Measurements from ENCODE around the gene CBLN3.

The CBLN3 gene

DNA sequence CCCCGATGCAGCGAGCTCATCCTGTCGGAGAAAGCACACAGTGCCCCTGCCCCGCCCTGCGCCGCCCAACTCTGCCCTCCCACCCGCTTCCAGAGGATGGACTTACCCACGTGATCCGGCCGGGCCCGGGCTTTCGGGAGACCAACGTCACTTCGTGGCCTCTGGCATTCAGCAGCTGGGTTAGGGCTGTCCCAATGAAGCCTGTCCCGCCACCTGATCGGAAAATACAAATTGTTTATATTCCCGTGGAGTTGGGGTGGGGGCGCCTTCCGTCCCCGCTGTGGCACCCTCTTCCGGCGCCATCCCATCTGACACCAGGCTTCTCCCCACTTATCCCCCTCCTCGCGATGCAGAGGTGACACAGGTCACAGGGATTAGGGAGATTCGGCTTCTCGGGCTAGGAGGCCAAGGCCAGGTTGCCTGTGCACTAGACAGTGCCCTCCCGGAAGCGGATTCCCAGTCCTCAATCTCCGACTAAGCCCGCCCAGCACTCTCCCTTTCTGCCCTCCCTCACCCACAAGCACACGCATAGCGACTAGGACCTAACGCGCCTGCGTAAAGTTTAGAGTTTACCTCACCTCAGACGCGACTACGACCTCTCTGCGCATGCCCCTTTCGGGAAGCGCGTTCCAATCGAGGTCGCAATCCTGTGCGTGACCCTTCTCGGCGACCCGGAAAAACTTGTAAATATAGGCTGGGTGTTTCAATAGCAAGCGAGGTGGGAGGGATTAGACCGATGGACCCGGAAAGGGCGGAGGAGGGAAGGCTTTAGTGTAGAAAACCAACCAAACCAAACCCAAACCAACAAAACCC, 13.0 kb upstream of the CBLN3 start, which contains the start of gene SDR39U1 (continued):
- TF ChIP-seq, protein P1, sequence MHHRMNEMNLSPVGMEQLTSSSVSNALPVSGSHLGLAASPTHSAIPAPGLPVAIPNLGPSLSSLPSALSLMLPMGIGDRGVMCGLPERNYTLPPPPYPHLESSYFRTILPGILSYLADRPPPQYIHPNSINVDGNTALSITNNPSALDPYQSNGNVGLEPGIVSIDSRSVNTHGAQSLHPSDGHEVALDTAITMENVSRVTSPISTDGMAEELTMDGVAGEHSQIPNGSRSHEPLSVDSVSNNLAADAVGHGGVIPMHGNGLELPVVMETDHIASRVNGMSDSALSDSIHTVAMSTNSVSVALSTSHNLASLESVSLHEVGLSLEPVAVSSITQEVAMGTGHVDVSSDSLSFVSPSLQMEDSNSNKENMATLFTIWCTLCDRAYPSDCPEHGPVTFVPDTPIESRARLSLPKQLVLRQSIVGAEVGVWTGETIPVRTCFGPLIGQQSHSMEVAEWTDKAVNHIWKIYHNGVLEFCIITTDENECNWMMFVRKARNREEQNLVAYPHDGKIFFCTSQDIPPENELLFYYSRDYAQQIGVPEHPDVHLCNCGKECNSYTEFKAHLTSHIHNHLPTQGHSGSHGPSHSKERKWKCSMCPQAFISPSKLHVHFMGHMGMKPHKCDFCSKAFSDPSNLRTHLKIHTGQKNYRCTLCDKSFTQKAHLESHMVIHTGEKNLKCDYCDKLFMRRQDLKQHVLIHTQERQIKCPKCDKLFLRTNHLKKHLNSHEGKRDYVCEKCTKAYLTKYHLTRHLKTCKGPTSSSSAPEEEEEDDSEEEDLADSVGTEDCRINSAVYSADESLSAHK (tag by site-specific recombination; IDR thresholded peaks at IDR 0.05): no peak
- TF ChIP-seq ZNF658 (tag by site-specific recombination; IDR thresholded peaks at IDR 0.05) (no peak), REPIN1 (tag by site-specific recombination; IDR thresholded peaks at IDR 0.05; ENCODE audit: low read depth) (peak; percentile 62; the same call in 1 of the 2 replicates), MEIS1 (CRISPR knock-in tag; IDR thresholded peaks at IDR 0.05; ENCODE audit: borderline replicate concordance) (no peak), TRIM28 (IDR thresholded peaks at IDR 0.05; ENCODE audit: borderline replicate concordance, low read length) (peak; percentile 64; the same call in 1 of the 2 replicates), ZNF544 (tag by site-specific recombination; IDR thresholded peaks at IDR 0.05) (no peak), ZNF843 (tag by site-specific recombination; IDR thresholded peaks at IDR 0.05) (no peak), ZNF626 (tag by site-specific recombination; IDR thresholded peaks at IDR 0.05) (no peak), ZNF354C (tag by site-specific recombination; IDR thresholded peaks at IDR 0.05; ENCODE audit: borderline replicate concordance, low read depth) (no peak), ZNF223 (tag by site-specific recombination; IDR thresholded peaks at IDR 0.05) (no peak), ZNF473 (tag by site-specific recombination; IDR thresholded peaks at IDR 0.05) (no peak), ZNF16 (tag by site-specific recombination; IDR thresholded peaks at IDR 0.05; ENCODE audit: low read depth) (no peak), ZNF791 (tag by site-specific recombination; IDR thresholded peaks at IDR 0.05) (no peak)
- TF ChIP-seq, protein P2, sequence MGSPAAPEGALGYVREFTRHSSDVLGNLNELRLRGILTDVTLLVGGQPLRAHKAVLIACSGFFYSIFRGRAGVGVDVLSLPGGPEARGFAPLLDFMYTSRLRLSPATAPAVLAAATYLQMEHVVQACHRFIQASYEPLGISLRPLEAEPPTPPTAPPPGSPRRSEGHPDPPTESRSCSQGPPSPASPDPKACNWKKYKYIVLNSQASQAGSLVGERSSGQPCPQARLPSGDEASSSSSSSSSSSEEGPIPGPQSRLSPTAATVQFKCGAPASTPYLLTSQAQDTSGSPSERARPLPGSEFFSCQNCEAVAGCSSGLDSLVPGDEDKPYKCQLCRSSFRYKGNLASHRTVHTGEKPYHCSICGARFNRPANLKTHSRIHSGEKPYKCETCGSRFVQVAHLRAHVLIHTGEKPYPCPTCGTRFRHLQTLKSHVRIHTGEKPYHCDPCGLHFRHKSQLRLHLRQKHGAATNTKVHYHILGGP (tag by site-specific recombination; IDR thresholded peaks at IDR 0.05): no peak
- TF ChIP-seq, protein P3, sequence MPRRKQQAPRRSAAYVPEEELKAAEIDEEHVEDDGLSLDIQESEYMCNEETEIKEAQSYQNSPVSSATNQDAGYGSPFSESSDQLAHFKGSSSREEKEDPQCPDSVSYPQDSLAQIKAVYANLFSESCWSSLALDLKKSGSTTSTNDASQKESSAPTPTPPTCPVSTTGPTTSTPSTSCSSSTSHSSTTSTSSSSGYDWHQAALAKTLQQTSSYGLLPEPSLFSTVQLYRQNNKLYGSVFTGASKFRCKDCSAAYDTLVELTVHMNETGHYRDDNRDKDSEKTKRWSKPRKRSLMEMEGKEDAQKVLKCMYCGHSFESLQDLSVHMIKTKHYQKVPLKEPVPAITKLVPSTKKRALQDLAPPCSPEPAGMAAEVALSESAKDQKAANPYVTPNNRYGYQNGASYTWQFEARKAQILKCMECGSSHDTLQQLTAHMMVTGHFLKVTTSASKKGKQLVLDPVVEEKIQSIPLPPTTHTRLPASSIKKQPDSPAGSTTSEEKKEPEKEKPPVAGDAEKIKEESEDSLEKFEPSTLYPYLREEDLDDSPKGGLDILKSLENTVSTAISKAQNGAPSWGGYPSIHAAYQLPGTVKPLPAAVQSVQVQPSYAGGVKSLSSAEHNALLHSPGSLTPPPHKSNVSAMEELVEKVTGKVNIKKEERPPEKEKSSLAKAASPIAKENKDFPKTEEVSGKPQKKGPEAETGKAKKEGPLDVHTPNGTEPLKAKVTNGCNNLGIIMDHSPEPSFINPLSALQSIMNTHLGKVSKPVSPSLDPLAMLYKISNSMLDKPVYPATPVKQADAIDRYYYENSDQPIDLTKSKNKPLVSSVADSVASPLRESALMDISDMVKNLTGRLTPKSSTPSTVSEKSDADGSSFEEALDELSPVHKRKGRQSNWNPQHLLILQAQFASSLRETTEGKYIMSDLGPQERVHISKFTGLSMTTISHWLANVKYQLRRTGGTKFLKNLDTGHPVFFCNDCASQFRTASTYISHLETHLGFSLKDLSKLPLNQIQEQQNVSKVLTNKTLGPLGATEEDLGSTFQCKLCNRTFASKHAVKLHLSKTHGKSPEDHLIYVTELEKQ (tag by site-specific recombination; IDR thresholded peaks at IDR 0.05; ENCODE audit: borderline replicate concordance): no peak
- TF ChIP-seq, protein P4, sequence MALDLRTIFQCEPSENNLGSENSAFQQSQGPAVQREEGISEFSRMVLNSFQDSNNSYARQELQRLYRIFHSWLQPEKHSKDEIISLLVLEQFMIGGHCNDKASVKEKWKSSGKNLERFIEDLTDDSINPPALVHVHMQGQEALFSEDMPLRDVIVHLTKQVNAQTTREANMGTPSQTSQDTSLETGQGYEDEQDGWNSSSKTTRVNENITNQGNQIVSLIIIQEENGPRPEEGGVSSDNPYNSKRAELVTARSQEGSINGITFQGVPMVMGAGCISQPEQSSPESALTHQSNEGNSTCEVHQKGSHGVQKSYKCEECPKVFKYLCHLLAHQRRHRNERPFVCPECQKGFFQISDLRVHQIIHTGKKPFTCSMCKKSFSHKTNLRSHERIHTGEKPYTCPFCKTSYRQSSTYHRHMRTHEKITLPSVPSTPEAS (tag by site-specific recombination; IDR thresholded peaks at IDR 0.05): no peak
- TF ChIP-seq, protein P5, sequence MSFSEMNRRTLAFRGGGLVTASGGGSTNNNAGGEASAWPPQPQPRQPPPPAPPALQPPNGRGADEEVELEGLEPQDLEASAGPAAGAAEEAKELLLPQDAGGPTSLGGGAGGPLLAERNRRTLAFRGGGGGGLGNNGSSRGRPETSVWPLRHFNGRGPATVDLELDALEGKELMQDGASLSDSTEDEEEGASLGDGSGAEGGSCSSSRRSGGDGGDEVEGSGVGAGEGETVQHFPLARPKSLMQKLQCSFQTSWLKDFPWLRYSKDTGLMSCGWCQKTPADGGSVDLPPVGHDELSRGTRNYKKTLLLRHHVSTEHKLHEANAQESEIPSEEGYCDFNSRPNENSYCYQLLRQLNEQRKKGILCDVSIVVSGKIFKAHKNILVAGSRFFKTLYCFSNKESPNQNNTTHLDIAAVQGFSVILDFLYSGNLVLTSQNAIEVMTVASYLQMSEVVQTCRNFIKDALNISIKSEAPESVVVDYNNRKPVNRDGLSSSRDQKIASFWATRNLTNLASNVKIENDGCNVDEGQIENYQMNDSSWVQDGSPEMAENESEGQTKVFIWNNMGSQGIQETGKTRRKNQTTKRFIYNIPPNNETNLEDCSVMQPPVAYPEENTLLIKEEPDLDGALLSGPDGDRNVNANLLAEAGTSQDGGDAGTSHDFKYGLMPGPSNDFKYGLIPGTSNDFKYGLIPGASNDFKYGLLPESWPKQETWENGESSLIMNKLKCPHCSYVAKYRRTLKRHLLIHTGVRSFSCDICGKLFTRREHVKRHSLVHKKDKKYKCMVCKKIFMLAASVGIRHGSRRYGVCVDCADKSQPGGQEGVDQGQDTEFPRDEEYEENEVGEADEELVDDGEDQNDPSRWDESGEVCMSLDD (tag by site-specific recombination; IDR thresholded peaks at IDR 0.05): peak; percentile 52; the same call in 1 of the 2 replicates
- TF ChIP-seq, protein P6, sequence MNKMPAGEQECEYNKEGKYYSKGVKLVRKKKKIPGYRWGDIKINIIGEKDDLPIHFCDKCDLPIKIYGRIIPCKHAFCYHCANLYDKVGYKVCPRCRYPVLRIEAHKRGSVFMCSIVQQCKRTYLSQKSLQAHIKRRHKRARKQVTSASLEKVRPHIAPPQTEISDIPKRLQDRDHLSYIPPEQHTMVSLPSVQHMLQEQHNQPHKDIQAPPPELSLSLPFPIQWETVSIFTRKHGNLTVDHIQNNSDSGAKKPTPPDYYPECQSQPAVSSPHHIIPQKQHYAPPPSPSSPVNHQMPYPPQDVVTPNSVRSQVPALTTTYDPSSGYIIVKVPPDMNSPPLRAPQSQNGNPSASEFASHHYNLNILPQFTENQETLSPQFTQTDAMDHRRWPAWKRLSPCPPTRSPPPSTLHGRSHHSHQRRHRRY (tag by site-specific recombination; IDR thresholded peaks at IDR 0.05): no peak
- TF ChIP-seq, protein P7, sequence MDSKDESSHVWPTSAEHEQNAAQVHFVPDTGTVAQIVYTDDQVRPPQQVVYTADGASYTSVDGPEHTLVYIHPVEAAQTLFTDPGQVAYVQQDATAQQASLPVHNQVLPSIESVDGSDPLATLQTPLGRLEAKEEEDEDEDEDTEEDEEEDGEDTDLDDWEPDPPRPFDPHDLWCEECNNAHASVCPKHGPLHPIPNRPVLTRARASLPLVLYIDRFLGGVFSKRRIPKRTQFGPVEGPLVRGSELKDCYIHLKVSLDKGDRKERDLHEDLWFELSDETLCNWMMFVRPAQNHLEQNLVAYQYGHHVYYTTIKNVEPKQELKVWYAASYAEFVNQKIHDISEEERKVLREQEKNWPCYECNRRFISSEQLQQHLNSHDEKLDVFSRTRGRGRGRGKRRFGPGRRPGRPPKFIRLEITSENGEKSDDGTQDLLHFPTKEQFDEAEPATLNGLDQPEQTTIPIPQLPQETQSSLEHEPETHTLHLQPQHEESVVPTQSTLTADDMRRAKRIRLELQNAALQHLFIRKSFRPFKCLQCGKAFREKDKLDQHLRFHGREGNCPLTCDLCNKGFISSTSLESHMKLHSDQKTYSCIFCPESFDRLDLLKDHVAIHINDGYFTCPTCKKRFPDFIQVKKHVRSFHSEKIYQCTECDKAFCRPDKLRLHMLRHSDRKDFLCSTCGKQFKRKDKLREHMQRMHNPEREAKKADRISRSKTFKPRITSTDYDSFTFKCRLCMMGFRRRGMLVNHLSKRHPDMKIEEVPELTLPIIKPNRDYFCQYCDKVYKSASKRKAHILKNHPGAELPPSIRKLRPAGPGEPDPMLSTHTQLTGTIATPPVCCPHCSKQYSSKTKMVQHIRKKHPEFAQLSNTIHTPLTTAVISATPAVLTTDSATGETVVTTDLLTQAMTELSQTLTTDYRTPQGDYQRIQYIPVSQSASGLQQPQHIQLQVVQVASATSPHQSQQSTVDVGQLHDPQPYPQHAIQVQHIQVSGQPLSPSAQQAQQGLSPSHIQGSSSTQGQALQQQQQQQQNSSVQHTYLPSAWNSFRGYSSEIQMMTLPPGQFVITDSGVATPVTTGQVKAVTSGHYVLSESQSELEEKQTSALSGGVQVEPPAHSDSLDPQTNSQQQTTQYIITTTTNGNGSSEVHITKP (tag by site-specific recombination; IDR thresholded peaks at IDR 0.05): peak; percentile 75
- TF ChIP-seq, protein P8, sequence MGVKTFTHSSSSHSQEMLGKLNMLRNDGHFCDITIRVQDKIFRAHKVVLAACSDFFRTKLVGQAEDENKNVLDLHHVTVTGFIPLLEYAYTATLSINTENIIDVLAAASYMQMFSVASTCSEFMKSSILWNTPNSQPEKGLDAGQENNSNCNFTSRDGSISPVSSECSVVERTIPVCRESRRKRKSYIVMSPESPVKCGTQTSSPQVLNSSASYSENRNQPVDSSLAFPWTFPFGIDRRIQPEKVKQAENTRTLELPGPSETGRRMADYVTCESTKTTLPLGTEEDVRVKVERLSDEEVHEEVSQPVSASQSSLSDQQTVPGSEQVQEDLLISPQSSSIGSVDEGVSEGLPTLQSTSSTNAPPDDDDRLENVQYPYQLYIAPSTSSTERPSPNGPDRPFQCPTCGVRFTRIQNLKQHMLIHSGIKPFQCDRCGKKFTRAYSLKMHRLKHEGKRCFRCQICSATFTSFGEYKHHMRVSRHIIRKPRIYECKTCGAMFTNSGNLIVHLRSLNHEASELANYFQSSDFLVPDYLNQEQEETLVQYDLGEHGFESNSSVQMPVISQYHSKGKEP (tag by site-specific recombination; IDR thresholded peaks at IDR 0.05): no peak
